NCI-H2227 (cell line): ENCODE measurements around the gene AMOT.
"Not testable (repeated sequence)": the region's sequence is repeated elsewhere in the genome, so short reads cannot be mapped to it uniquely, and the experiment has no call there.

Source experiments
- DNase-seq: peaks from one replicate; lab custom pipeline; 2025; ENCODE audit not compliant: unreplicated experiment; lab: John Stamatoyannopoulos, UW

AMOT gene

DNA sequence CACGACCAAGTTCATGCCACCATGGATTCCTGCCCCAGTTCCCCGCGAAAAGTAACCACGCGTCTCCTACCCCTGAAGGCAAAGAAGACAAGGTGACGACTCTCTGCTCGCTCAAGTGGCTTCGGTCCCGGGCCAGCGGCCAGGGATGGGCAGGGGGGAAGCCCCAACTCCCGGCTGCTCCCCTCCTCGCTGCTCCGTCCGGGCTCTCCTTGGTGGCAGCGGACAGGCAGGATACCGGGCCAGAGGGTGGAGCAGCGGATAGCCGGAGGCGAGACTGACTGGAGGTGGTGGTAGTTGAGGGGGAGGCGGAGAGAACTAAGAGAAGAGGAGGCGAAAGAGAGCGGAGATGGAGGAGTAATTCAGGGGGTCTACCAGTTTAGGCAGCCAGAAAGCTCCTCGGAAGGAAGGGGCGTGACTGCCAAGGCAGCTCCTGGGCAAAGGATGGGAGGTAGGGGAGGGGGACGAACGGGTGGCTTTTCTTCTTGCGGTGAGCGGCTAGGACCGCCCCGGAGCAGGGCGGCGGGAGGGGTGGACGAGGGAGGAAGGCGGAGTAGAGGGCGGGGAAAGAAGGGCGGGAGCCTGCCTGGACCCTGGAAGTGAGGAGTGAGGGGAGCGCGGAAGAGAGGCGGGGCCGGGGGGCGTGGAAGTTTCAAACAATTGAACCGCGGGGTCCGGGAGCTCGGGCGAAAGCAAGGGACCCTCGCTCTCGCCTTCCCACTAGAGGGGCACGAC is at the start of gene AMOT:
AMOT (minus strand) TSS at position 450 of the 732 bp plus-strand sequence. CDS start 17,705 bp downstream, outside the sequence.
- DNase-seq = peak; percentile 86

- no peak for DNase-seq
Measured at GRCh38 chrX:112889400-112889799, 48.8 kb upstream of the AMOT start.

GRCh38 chrX:112888916-112889315 is 48.3 kb upstream of the AMOT start:
- DNase-seq = no peak

- no peak for DNase-seq
Measured at GRCh38 chrX:112877771-112878173, 37.1 kb upstream of the AMOT start.

DNA sequence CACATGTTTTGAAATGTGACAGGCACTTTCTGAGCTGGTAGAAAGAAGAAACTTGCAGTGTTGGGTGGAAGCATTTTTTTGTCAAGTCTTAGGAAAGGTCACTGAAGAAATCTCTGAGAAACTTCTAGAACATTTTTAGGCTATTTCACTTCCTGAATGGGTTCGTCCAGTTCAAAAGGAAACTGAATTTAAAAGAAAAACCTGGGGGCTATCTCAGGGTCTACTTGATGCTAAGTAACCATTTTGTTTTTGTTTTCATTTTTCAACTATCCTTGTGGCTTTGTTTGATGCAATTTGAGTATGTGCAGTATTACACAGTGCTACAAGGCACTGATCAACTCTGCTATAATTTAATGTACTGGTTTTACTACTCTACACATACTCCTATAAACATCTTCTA is 34.0 kb upstream of the AMOT start:
- DNase-seq = no peak

GRCh38 chrX:112874175-112874574 is 33.5 kb upstream of the AMOT start:
- no peak for DNase-seq

DNA sequence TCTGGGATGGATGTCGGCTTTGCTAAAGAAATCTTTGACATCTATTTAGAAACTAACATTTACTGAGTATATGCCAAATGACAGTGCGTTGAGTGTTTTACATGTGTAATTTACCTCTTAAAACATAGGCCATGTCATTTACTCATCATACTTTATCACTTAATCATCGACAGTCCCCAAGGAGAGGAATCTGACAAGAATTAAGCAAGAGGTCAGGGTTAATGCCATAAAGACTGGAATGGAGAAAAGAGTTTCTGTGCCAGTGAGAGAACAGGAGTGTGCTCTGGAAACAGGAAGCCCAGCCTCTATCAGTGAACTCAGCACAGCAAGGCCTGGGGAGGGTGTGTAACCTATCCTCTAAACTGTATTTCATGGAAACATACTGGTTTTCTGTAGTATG is 28.0 kb upstream of the AMOT start:
- no peak for DNase-seq

DNA sequence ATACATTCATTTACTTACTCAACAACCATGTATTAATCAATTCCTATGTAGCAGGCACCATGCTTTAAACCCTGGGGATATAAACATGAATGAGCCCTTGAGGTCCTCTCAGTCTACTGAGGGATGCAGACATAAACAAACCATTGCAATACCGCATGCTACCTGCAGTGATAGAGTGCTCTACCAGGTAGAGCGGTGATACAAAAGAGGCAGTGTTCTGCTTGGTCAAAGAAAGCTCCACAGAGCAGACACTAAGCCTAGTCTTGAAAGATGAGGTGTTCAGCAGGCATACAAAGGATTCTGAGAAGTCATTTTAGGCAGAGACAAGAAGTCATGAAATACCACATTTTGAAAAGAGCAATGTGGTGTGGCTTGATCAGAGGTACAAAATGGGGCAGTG is 26.9 kb upstream of the AMOT start:
- no peak for DNase-seq

DNA sequence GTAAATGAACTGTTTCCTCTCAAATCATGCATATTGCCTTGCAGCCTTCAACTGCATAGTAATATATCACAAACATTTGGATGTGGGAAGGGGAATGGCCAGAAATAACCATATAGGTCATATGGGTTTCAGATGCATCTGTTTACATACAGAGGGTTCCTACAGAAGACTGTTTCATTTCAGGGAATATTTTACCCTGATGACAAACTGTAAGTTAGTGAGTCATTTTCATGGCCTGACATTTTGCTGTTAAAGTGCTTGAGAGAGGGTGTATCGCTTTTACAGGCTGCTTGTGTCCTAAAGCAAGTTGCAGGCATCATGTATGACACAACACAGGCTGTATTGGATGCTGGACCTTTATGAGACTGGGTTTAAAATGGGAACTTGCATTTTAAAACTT is 25.5 kb upstream of the AMOT start:
- DNase-seq = no peak

DNA sequence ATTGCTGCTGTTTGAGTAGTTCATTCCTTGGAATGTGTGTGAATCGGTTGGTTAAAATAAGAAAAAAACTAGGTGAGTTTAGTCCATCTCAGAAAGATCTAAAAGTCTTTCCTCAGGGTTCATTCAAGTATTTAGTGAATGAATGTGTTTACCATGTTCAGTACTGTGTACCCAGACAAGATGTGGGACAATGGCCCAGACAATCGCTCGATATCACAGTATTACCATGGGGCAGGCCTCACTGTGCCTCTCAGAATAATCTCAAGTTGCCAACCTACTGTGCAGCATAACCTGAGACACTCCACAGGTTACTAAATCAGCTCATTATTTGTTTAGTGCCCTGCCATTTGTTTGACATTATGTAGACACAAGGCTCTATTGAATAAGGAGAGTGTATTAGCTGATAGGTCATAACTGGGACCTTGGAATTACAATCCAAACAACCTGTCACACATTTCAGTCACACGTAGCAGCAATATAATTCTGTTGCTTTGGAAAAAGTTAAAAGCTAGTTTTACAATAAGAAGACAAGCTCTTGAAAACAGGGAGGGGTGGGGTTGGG is 24.9 kb upstream of the AMOT start:
- no peak for DNase-seq

- no peak for DNase-seq
Measured at GRCh38 chrX:112863850-112864249, 23.2 kb upstream of the AMOT start.

GRCh38 chrX:112857478-112857878 is 16.8 kb upstream of the AMOT start:
- DNase-seq = no peak

- DNase-seq = not testable (repeated sequence)
Measured at GRCh38 chrX:112854901-112855300, 14.3 kb upstream of the AMOT start.

- no peak for DNase-seq
Measured at GRCh38 chrX:112852851-112853250, 12.2 kb upstream of the AMOT start.

GRCh38 chrX:112851806-112852205 is 11.2 kb upstream of the AMOT start:
- peak; percentile 28 for DNase-seq

- peak; percentile 10 for DNase-seq
Measured at GRCh38 chrX:112851161-112851779, 10.6 kb upstream of the AMOT start.

DNA sequence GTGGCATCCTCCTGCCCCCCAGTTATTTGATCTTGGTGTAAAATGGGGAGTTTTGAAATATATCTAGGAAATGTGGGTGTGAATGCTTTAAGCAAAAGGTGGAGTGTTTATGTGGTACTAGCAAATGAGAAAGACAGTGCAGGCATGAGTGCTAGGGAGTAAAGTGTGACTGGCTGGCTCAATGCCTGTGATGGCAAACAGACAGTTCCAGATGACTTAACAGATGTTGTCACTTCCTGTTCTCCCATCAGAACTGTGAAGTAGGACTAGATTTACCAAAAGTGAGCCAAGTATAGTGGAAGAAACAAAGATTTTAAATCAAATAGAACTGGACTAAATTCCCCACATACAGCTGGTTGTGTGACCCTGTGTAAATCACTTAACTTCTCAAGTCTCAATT is 8.4 kb upstream of the AMOT start:
- DNase-seq = no peak

DNA sequence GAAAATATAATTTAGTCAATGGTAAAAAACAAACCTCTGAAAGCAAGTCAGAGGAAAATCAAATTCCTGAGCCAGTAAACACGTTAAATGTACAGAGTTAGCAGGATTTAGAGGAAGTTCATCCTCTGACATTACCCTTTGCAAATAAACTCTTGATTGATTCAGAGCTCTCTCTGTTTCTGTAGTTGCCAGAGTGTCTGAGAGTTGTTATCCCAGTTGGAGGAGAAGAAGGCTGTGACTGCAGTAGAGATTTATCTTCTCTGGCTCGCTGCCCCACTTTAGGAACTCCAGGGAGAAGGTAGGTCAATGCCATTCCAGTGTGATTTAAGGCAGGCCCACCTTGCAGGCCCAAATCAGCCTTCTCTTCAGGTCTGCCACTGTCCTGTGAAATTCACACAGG is 6.2 kb upstream of the AMOT start:
- DNase-seq = no peak

DNA sequence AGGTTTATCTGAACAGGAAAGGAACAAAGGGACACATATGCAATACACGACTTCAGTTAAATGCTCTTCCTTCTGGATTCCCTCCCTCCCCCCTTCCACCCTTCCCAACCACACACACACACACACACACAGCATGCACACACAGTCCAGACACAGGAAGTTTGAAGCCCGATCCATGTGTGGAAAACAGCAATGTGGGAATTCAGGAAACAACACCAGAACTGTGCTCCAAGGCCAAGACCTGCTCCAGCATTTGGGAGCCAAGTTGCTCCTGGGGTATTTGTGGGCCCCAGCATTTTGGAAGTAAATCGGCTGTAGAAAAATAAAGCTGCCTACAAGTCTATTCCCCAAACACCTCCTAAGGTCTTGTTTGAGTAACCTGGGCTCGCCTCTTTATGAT is 5.6 kb upstream of the AMOT start:
- no peak for DNase-seq

GRCh38 chrX:112844250-112844649 is 3.6 kb upstream of the AMOT start:
- no peak for DNase-seq

- no peak for DNase-seq
Measured at GRCh38 chrX:112841820-112842157, 1.2 kb upstream of the AMOT start.

GRCh38 chrX:112841114-112841819 is 636 bp upstream of the AMOT start:
- DNase-seq = peak; percentile 89
